ENCODE measurements around the gene MSH4.
"Not testable (repeated sequence)": the region's sequence is repeated elsewhere in the genome, so short reads cannot be mapped to it uniquely, and the experiment has no call there.

The MSH4 gene

DNA sequence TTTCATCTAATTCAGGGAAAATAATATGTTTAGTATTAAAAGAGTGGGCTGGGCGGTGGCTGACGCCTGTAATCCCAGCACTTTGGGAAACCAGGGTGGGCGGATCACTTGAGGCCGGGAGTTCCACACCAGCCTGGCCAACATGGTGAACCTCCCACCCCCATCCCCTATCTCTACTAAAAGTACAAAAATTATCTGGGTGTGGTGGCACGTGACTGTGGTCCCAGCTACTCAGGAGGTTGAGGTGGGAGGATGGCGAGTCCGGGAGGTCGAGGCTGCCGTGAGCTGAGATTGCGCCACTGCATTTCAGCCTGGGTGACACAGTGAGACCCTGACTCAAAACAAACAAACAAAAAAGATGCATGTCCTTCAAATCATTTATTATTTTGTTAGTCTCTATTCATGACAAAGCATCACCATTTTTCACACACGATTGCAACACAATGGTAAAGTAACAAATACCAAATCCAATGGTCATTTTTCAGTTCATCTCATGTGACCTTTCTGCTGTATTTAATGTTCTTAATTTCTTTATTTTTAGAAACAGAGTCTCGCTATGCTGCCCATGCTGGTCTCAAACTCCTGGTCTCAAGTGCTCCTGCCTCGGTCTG lies 1.0 kb downstream of the MSH4 start:
- DNase-seq: no peak

DNA sequence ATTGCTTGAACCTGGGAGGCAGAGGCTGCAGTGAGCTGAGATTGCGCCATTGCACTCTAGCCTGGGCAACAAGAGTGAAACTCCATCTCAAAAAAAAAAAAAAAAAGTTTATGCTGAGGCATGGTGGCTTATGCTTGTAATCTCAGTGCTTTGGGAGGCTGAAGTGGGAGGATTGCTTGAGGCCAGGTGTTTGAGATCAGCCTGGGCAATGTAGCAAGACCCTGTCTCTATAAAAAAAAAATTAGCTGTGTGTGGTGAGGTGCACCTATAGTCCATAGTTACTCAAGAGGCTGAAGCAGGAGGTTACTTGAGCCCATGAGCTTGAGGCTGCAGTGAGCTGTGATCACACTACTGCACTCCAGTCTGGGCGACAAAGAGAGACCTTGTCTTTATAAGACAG lies 4.8 kb downstream of the MSH4 start:
- DNase-seq: not testable (repeated sequence)

DNA sequence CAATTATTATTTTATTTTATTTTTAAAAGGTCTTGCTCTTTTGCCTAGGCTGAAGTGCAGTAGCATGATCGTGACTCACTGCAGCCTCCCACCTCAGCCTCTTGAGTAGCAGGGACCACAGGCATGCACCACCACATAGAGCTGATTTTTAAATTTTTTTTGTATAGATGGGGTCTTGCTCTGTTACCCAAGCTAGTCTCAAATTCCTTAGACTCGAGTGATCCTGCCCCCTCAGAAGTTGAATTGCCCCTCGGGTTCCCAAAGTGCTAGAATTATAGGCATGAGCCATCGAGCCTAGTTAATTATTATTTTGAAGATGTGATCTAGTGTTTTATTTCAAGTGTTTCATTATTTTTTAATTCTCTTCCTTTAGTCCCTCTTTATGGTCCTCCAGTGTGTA lies 12.2 kb downstream of the MSH4 start:
- no peak for DNase-seq

DNA sequence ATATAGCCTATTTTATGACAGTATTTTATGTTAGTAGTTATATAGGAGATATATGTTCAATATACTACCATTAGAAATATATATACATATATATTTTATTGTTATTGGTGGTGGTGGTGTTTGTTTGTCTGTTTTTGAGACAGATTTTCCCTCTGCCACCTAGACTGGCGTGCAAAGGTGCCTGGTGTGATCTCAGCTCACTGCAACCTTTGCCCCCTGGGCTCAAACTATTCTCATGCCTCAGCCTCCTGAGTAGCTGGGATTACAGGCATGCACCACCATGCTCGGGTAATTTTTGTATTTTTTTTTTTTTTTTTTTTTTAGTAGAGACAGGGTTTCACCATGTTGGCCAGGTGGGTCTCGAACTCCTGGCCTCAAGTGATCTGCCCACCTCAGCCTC lies 13.4 kb downstream of the MSH4 start:
- DNase-seq: not testable (repeated sequence)

DNA sequence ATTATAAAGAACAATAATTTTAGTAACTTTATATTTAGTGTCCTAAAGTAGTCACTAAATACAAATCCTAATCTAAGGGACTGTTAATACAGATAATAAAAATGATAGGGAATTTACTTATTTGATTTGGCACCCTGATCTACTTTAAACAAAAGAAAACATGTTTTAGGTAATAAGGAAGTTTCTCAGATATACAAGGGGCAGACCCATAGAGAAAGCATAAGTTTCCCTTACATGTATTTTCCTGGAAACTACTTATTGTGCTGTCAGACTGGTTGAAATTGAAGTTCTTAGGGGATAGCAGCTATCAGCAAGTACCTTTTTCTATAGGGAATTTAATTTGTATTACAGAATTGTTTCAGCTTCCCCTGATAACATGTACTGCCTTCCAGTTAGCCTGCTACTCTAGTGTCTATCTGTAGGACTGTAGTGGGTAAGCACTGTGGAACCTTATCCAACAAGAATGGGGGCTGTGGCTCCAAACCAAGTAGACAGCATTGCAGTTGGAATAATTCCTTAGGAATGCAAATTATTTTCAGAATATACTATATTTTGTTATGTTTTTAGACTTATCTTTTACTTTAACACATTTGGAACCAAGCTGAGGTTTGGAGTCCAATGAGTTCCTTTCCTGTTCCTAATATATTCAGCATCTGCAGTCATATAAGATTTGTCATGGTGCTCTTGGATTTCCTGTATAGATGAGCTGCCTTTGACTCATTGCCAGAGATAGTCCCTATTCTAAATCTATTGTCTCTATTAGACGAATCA lies 14.7 kb downstream of the MSH4 start:
- no peak for DNase-seq

DNA sequence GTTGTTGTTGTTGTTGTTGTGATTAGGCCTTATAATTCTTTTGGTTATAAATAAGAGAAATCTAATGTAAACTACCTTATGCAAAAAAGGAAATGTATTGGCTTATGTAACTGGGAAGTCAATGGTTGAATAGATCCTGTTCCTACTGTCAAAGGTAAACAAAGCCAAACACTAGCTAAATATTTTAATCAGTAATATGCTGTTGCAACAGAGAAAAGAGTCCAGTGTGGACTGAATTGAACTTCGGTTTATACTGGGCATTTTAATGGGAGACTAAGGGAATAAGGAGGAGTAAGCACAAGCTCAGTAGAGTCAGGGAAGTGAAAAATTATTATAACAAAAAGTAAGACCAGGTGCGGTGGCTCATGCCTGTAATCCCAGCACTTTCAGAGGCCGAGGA lies 15.4 kb downstream of the MSH4 start:
- no peak for DNase-seq

DNA sequence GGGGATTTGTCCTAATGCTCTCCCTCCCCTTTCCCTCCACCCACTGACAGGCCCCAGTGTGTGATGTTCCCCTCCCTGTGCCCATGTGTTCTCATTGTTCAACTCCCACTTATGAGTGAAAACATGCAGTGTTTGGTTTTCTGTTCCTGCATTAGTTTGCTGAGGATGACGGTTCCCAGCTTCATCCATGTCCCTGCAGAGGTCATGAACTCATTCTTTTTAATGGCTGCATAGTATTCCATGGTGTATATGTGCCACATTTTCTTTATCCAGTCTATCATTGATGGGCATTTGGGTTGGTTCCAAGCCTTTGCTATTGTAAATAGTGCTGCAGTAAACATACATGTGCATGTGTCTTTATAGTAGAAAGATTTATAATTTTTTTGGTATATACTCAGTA lies 26.9 kb downstream of the MSH4 start:
- DNase-seq: not testable (repeated sequence)

DNA sequence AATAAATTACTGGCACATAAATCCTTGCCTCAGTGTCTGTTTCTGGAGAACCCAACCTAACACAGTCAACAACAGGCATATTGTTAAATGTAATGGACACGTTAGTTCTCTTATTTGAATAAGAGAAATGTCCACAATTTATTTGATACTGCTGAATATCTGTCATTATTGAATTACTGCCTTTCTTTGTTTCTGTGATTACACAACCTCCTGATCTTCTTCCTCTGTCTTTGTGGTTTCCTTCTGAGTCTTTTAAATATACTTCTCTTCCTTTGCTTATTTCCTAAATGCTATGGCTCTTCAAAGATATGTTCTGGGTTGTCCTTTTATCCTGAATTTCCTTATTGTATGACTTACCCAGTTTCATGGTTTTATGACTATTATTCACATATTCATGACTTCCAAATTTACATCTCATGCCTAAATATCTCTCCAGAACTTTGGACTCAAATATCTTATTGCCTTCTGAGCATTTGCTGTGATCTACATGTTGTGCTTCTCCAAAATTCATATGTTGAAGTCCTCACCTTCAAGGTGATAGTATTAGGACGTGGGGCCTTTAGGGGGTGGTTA lies 39.9 kb downstream of the MSH4 start:
- no peak for DNase-seq

DNA sequence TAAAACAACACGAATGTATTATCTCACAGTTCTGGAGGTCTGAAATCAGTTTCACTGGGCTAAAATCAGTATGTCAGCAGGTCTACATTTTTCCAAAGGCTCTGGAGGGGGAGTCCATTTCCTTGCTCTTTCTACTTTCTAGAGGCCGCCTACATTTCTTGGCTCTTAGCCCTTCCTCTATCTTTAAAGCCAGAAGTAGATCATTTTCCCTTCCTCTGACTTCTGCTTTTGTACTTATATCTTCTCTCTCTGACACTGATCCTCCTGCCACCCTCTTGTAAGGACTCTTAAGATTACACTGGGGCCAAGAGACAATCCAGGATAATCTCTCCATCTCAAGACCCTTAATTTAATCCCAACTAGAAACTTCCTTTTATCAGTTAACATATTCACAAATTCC lies 41.4 kb downstream of the MSH4 start:
- DNase-seq: no peak

DNA sequence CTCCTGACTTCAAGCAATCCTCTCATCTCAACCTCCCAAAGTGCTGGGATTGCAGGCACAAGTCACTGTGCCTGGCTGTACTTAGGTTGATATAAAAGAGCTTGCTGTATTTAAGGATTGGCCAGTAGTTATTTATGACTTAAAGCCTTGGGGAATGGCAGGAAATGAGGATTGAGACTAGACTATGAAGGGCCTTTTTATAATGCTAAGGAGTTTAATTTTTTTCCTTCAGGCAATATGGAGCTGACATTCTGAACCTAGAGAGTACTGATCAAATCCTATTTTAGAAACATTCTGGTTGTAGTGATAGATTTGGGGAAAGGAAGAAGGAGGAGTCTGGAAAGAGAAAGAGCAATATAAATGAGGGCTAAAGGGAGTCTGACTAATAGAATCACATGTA lies 44.7 kb downstream of the MSH4 start:
- no peak for DNase-seq

DNA sequence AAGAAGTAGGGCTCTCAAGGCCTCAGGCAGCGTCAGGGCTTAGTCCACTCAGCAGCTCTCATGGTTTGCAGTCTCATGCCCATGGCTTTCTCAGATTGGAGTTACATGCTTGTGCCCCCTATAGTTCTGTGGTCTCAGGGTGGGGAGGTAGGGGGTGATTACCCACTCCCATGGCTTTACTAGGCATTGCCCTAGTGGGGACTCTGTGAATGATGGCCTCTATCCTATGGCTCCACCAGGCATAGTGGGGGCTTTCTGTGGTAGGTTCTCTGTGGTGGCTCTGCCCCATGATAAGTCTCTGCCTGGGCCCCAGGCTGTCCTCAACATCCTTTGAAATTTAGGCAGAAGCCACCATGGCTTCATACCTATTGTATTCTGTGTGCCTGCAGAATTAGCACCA lies 48.9 kb downstream of the MSH4 start:
- DNase-seq: no peak

DNA sequence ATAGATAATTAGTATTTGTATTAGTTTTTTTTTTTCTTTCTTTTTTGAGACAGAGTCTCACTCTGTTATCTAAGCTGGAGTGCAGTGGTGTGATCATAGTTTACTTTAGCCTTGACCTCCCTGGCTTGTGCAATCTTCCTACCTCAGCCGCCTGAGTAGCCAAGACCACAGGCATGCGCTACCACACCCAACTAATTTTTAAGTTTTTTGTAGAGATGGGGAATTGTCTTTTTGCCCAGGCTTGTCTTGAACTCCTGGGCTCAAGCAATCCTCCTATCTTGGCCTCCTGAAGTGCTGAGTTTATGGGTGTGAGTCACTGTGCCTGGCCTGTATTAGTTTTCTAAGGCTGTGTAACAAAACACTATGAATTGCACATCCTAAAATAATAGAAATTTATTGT lies 58.3 kb downstream of the MSH4 start:
- DNase-seq: no peak

DNA sequence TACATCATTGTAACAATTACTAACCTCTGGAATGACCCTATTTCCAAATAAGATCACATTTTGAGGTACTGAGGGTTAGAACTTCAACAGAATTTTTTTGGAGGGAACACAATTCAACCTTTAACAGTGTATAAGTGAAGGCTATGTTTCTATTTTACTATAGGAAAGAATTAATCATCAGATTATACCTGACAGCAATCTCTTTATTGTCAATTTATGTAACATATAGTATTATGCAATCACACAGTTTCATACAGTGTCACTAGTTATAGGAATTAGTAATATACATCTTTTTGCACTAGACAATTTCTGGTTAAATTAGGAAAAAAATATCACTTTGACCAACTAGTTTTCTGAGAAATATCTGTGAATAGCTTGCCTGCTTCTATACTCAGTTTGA lies 59.1 kb downstream of the MSH4 start:
- no peak for DNase-seq

DNA sequence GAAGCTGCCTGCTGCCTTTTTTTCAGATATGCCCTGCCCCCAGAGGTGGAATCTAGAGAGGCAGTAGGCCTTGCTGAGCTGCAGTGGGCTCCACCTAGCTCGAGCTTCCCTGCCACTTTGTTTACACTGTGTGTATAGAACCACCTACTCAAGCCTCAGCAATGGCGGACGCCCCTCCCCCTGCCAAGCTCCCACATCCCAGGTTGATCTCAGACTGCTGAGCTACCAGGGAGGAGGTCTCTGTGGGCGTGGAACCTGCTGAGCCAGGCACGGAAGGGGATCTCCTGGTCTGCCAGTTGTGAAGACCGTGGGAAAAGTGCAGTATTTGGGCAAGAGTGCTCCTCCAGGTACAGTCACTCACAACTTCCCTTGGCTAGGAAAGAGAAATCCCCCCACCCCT lies 65.1 kb downstream of the MSH4 start:
- DNase-seq: no peak

DNA sequence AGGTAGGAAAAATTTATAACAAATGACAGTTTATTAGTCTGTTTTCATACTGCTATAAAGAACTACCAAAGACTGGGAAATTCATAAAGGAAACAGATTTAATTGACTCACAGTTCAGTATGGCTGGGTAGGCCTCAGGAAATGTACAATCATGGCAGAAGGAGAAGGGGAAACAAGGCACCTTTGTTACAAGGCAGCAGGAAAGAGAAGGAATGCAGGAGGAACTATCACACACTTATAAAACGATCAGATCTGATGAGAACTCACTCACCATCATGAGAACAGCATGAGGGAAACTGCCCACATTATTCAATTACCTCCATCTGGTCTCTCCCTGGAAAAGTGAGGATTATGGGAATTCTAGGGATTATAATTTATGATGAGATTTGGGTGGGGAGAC lies 74.3 kb downstream of the MSH4 start:
- no peak for DNase-seq

DNA sequence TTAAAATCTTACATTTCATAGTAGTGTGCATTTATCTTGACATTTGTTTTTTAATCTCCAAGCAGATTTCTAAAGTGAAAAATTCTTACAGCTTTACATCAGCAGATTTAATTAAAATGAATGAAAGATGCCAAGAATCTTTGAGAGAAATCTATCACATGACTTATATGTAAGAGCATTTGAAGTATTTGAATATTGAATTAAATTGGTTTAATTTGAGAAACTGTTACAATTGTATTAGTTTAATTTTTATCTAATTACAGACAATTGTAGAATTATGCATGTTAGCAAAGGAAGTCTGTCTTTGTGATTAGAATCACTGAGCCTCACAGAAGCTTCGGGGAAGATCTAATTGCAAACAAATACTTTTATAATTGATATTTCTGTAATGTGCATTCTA lies 83.3 kb downstream of the MSH4 start:
- DNase-seq: no peak

DNA sequence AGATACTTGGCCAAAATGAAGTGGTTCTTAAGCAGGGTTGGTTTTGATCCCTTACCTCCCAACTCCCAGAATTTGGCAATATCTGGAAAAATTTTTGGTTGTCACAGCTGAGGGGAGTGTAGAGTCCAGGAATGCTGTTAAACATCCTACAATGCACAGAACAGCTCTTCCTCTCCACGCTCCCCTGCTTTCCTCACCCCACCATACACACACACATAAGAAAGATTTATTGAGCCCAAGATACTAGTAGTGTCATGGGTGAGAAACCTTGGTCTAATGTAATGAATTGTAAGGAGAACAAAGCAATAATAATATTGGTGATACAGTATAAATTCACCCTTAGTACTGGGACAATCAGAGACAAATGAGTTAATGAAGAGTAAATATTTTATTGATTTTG lies 87.8 kb downstream of the MSH4 start:
- no peak for DNase-seq

DNA sequence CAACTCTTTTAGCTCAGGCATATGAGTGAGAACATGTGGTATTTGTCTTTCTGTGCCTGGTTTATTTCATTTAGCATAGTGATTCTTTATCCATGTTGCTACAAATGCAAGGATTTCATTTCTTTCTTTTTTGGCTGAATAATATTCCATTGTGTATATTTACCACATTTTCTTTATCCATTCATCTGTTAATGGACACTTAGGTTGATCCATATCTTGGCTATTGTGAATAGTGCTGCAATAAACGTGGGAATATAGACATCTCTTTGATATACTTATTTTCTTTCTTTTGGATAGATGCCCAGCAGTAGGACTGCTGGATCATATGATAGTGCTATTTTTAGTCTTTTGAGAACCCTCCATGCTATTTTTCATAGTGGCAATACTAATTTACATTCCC lies 104.7 kb downstream of the MSH4 start:
- no peak for DNase-seq

DNA sequence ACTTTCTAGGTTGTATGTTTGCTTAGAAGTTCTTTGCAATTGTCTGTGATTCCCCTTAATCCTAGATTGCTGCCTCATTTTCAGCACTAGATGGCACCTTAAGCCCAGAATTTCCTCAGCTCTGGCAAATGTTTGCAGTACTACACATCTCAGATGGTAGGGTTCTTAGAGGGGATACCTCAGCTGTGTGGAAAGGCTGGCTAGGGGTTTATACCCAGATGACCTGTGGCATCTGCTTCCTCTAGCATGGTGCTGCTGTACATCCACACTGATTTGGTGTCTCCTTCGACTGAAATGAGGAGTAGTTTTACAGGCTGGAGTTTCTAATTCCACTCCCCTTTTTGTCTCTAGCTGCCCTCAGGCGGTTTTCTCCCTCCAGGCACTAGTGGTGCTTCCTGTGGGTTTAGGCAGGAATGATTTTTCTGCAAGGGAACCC lies 112.1 kb downstream of the MSH4 start:
- DNase-seq: no peak

DNA sequence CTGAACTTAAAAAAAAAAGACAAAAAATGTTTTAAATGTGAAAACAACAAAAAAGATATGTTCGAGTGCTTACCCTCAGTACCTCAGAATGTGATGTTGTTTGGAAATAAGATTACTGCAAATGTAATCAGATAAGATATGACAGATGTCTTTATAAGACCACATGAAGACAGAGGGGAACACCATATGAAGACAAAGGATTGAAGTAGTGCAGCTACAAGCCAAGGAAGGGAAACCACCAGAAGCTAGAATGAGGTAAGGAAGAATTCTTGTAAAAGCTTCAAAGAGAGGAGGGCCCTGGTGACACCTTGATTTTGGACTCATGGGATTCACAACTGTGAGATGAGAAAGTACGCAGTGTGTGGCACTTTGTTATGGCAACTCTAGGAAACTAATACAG lies 120.2 kb downstream of the MSH4 start:
- no peak for DNase-seq

DNA sequence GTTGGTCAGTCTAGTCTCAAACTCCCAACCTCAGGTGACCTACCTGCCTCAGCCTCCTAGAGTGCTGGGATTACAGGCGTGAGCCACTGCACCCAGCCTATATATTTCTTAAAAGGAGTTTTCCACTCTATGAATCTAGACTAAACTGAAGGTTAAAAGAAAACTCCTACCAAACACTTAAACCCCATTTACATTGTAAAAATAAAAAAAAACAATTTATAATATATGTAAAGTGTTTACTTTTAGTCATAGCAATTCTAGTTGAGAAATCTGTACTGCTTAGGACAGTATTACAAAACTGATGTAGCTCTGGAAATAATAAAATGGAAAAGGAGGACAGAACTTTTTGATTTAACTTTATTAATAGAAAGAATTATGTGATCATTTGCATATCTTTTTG lies 126.0 kb downstream of the MSH4 start:
- no peak for DNase-seq

DNA sequence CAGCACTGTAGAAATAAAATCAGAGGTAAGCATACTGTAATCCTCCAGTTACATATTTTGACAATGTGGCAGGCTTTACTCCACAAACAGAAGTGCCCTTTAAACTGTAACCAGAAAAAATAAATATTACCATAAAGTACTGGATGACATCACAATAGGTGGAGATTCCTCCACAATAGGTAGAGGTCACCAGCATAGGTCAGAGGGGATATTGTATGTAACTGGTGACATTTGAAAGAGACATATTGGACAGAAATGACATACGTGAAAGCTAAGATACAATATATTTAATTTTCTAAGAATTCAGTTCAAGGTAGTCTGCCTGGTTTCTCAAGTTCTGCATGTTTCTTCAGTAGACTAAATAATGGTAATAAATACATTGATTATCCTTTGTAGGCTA lies 135.6 kb downstream of the MSH4 start, which contains the start of gene ASB17:
Gene ASB17 (minus strand): TSS at position 101 of the 400 bp plus-strand sequence. CDS start 113 bp downstream, outside the sequence.
- no peak for DNase-seq

DNA sequence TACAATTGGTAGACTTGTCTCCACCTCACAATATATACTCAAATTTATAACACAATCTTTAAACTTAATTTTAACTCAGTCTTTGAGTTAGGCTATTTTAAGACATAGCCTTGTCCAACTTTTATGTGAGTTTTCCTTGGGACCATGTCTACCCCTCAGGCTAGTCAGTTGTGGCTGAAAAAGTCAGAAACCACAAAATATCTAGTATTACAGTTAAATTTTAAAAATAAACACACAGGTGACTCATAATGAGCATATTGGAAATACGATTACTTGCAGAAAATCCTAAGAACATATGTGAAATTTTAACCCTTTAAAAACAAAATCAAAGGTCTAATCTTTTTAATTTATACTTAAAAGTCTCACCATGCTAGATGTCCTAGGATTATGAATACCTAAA lies 140.4 kb downstream of the MSH4 start:
- DNase-seq: no peak

DNA sequence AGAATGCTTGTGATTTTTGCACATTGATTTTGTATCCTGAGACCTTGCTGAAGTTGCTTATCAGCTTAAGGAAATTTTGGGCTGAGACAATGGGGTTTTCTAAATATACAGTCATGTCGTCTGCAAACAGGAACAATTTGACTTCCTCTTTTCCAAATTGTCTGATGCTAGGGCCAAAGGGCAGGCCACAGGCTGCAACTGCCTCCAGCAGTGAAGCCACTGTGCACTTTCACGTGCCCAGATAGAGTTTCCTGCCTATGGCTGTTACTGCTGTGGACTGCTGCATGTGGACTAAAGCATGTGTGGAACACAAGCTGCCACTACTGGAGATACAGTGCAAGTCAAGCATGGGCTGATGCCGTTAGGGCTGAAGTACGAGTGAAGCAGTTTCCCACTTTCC lies 146.4 kb downstream of the MSH4 start:
- not testable (repeated sequence) for DNase-seq
